Stimulated activated CD8-positive, alpha-beta memory T cell treated with anti-CD3 and anti-CD28 coated beads, Interleukin-15, amount 100 ng/mL, for 48 hours (primary cell): ENCODE results near the gene DNAAF2.
"Not testable (repeated sequence)": the region's sequence is repeated elsewhere in the genome, so short reads cannot be mapped to it uniquely, and the experiment has no call there.

Experiments
- DNase-seq, 2 donors: peaks; one replicate each; pipeline ENCODE4 v3.0.0-alpha.2; 2020; ENCODE audit warnings: low read depth in 2 of 2

DNAAF2 gene

GRCh38 chr14:49634547-49635334, at the start of gene DNAAF2:
Gene DNAAF2 (minus strand): TSS chr14:49635244. CDS start chr14:49635149, 95 bp downstream.
- peak; percentile 31 to 38 for DNase-seq

- no peak for DNase-seq
Observed at GRCh38 chr14:49679271-49679670, 44.2 kb upstream of the DNAAF2 start.

GRCh38 chr14:49677643-49678042, 42.6 kb upstream of the DNAAF2 start:
- DNase-seq: no peak

- no peak for DNase-seq
Observed at GRCh38 chr14:49673586-49673985, 38.5 kb upstream of the DNAAF2 start.

GRCh38 chr14:49670475-49670874, 35.4 kb upstream of the DNAAF2 start:
- DNase-seq: no peak

GRCh38 chr14:49659526-49660455, 24.7 kb upstream of the DNAAF2 start:
- DNase-seq: no peak

GRCh38 chr14:49657500-49657899, 22.5 kb upstream of the DNAAF2 start:
- DNase-seq: not testable (repeated sequence)

GRCh38 chr14:49654511-49654910, 19.5 kb upstream of the DNAAF2 start:
- DNase-seq: no peak

- DNase-seq: no peak
Observed at GRCh38 chr14:49653508-49653907, 18.5 kb upstream of the DNAAF2 start.

- no peak for DNase-seq
Observed at GRCh38 chr14:49642163-49642562, 7.1 kb upstream of the DNAAF2 start.

GRCh38 chr14:49641697-49642129, 6.7 kb upstream of the DNAAF2 start:
- DNase-seq: no peak

- DNase-seq: no peak
Observed at GRCh38 chr14:49640540-49641417, 5.7 kb upstream of the DNAAF2 start.

GRCh38 chr14:49637534-49638078, 2.6 kb upstream of the DNAAF2 start:
- DNase-seq: no peak

GRCh38 chr14:49636866-49637265, 1.8 kb upstream of the DNAAF2 start:
- no peak for DNase-seq

GRCh38 chr14:49633640-49634546, 1.2 kb downstream of the DNAAF2 start:
- DNase-seq: peak; percentile 89 to 93

GRCh38 chr14:49623941-49624839, 10.9 kb downstream of the DNAAF2 start:
- DNase-seq: no peak

GRCh38 chr14:49623387-49623786, 11.7 kb downstream of the DNAAF2 start:
- no peak for DNase-seq

- DNase-seq: no peak
Observed at GRCh38 chr14:49622022-49622607, 12.9 kb downstream of the DNAAF2 start.
